WTC11 (cell line): ENCODE results near the gene ZNF710. TPM values are rescaled to one million over a fixed set of nuclear protein-coding genes. Genes with fewer than 3 reads are reported as not detected.

ENCODE experiments used
- ATAC-seq: fragments of 200-7000 bp; cut with Tn5 transposase; 2 replicates; pipeline ENCODE4 v1.10.0; 2021; ENCODE audit warnings: mild to moderate bottlenecking, moderate library complexity
- CTCF ChIA-PET: fragments of 300-600 bp; sonication (Branson Sonifier 250); formaldehyde crosslinking; loops from one replicate; lab custom pipeline; 2021; ENCODE audit warnings: antibody characterized with exemption; lab: Charles Lee
- POLR2A ChIA-PET: fragments of 350-600 bp; sonication (Branson Sonifier 250); formaldehyde crosslinking; loops from one replicate; lab custom pipeline; 2021; ENCODE audit warnings: antibody characterized with exemption; lab: Charles Lee
- DNase-seq: peaks from one replicate; pipeline ENCODE4 v3.0.0; 2021; ENCODE audit warnings: low spot score
- H3K27ac Mint-ChIP-seq: 2 replicates; pipeline ENCODE4 v1.8.0; 2021; ENCODE audit warnings: mixed read lengths
- H3K27me3 Mint-ChIP-seq: 2 replicates; pipeline ENCODE4 v1.8.0; 2021; ENCODE audit warnings: low read depth, mild to moderate bottlenecking, moderate library complexity, mixed read lengths
- H3K36me3 Mint-ChIP-seq: 2 replicates; pipeline ENCODE4 v1.8.0; 2021; ENCODE audit warnings: mixed read lengths
- H3K4me1 Mint-ChIP-seq: 2 replicates; pipeline ENCODE4 v1.8.0; 2022; ENCODE audit warnings: mixed read lengths
- H3K4me3 Mint-ChIP-seq: 2 replicates; pipeline ENCODE4 v1.8.0; 2021; ENCODE audit warnings: mild to moderate bottlenecking, moderate library complexity, mixed read lengths
- H3K9me3 Mint-ChIP-seq: 2 replicates; pipeline ENCODE4 v1.8.0; 2021; ENCODE audit warnings: mixed read lengths
- CBFB ChIP-seq: sonication (generic); formaldehyde crosslinking; IDR thresholded peaks from 2 replicates; pipeline ENCODE4 v1.8.1; 2022; ENCODE audit warnings: mild to moderate bottlenecking, low read depth, missing genetic modification reagents
- ELF4 ChIP-seq: sonication (generic); formaldehyde crosslinking; IDR thresholded peaks from 2 replicates; pipeline ENCODE4 v1.8.1; 2022; ENCODE audit warnings: low read depth, mild to moderate bottlenecking, moderate library complexity, missing genetic modification reagents
- EMX1 ChIP-seq: fragments of 250-450 bp; sonication (Bioruptor Pico); IDR thresholded peaks from 2 replicates; pipeline ENCODE4 v1.8.0; 2021; ENCODE audit warnings: mild to moderate bottlenecking
- ETV6 ChIP-seq: sonication (generic); formaldehyde crosslinking; IDR thresholded peaks from 2 replicates; pipeline ENCODE4 v1.8.1; 2022; ENCODE audit warnings: mild to moderate bottlenecking, missing genetic modification reagents
- FOXK1 ChIP-seq: sonication (generic); formaldehyde crosslinking; IDR thresholded peaks from 2 replicates; pipeline ENCODE4 v1.8.0; 2022; ENCODE audit warnings: mild to moderate bottlenecking, moderate library complexity, missing genetic modification reagents
- GTF2I ChIP-seq: fragments of 250-450 bp; sonication (Bioruptor Pico); conservative IDR thresholded peaks from 2 replicates; pipeline ENCODE4 v1.4.0; 2021; ENCODE audit warnings: mild to moderate bottlenecking
- JAZF1 ChIP-seq: fragments of 250-450 bp; sonication (Bioruptor Pico); IDR thresholded peaks from 2 replicates; pipeline ENCODE4 v1.9.0; 2021; ENCODE audit warnings: moderate library complexity, mild to moderate bottlenecking, inconsistent platforms
- KAT7 ChIP-seq: sonication (generic); formaldehyde crosslinking; IDR thresholded peaks from 2 replicates; pipeline ENCODE4 v1.8.1; 2023; ENCODE audit warnings: missing genetic modification reagents, mild to moderate bottlenecking, borderline replicate concordance
- MXD4 ChIP-seq: fragments of 250-450 bp; sonication (Bioruptor Pico); IDR thresholded peaks from 2 replicates; pipeline ENCODE4 v1.8.0; 2021; ENCODE audit warnings: mild to moderate bottlenecking, moderate library complexity, borderline replicate concordance
- MYBL2 ChIP-seq: sonication (generic); formaldehyde crosslinking; IDR thresholded peaks from 2 replicates; pipeline ENCODE4 v1.8.1; 2023; ENCODE audit warnings: mild to moderate bottlenecking, moderate library complexity, missing genetic modification reagents
- NFYB ChIP-seq: sonication (generic); formaldehyde crosslinking; conservative IDR thresholded peaks from 2 replicates; pipeline ENCODE4 v1.8.0; 2022; ENCODE audit warnings: low read depth, missing genetic modification reagents
- NR3C1 ChIP-seq: sonication (generic); formaldehyde crosslinking; conservative IDR thresholded peaks from 2 replicates; pipeline ENCODE4 v1.8.1; 2023; ENCODE audit warnings: low read depth, mild to moderate bottlenecking, missing genetic modification reagents
- OVOL2 ChIP-seq: fragments of 250-450 bp; sonication (Bioruptor Pico); IDR thresholded peaks from 2 replicates; pipeline ENCODE4 v1.9.0; 2021; ENCODE audit warnings: mild to moderate bottlenecking, borderline replicate concordance
- SMAD3 ChIP-seq: sonication (generic); formaldehyde crosslinking; IDR thresholded peaks from 2 replicates; pipeline ENCODE4 v1.8.0; 2022; ENCODE audit warnings: missing genetic modification reagents, mild to moderate bottlenecking, borderline replicate concordance
- SMAD4 ChIP-seq: sonication (generic); formaldehyde crosslinking; IDR thresholded peaks from 2 replicates; pipeline ENCODE4 v1.8.0; 2022; ENCODE audit warnings: mild to moderate bottlenecking, missing genetic modification reagents
- TEAD4 ChIP-seq: sonication (generic); formaldehyde crosslinking; IDR thresholded peaks from 2 replicates; pipeline ENCODE4 v1.8.0; 2022; ENCODE audit warnings: mild to moderate bottlenecking, missing genetic modification reagents
- ZNF232 ChIP-seq: sonication (generic); formaldehyde crosslinking; IDR thresholded peaks from 2 replicates; pipeline ENCODE4 v1.8.0; 2022; ENCODE audit warnings: mild to moderate bottlenecking, missing genetic modification reagents
- ZNF416 ChIP-seq: fragments of 250-450 bp; sonication (Bioruptor Pico); IDR thresholded peaks from 2 replicates; pipeline ENCODE4 v1.9.0; 2021; ENCODE audit warnings: mild to moderate bottlenecking, inconsistent platforms
- total RNA-seq: library from RNA; stranded (reverse); gene quantifications from 3 replicates; pipeline ENCODE4 v1.2.3, GENCODE V29; 2021
- TF ChIP-seq, protein P1 (sequence below): sonication (generic); formaldehyde crosslinking; IDR thresholded peaks from 2 replicates; pipeline ENCODE4 v1.8.1; 2022; ENCODE audit warnings: low read depth, mild to moderate bottlenecking, moderate library complexity, missing genetic modification reagents, borderline replicate concordance
- TF ChIP-seq, protein P2 (sequence below): sonication (generic); formaldehyde crosslinking; IDR thresholded peaks from 2 replicates; pipeline ENCODE4 v1.8.0; 2022; ENCODE audit warnings: mild to moderate bottlenecking, missing genetic modification reagents
- TF ChIP-seq, protein P3 (sequence below): fragments of 250-450 bp; sonication (Bioruptor Pico); IDR thresholded peaks from 2 replicates; pipeline ENCODE4 v1.9.0; 2021; ENCODE audit warnings: moderate library complexity, mild to moderate bottlenecking, inconsistent platforms, borderline replicate concordance
- TF ChIP-seq, protein P4 (sequence below): fragments of 250-450 bp; sonication (Bioruptor Pico); IDR thresholded peaks from 2 replicates; pipeline ENCODE4 v1.8.0; 2021; ENCODE audit warnings: mild to moderate bottlenecking
- TF ChIP-seq, protein P5 (sequence below): sonication (generic); formaldehyde crosslinking; IDR thresholded peaks from 2 replicates; pipeline ENCODE4 v1.8.1; 2022; ENCODE audit warnings: mild to moderate bottlenecking, moderate library complexity, missing genetic modification reagents
- TF ChIP-seq, protein P6 (sequence below): sonication (generic); formaldehyde crosslinking; conservative IDR thresholded peaks from 2 replicates; pipeline ENCODE4 v1.8.1; 2022; ENCODE audit warnings: mild to moderate bottlenecking, missing genetic modification reagents
- TF ChIP-seq, protein P7 (sequence below): fragments of 200-600 bp; IDR thresholded peaks from 2 replicates; pipeline ENCODE4 v1.8.0; 2022; ENCODE audit warnings: antibody characterized with exemption
- TF ChIP-seq, protein P8 (sequence below): sonication (generic); formaldehyde crosslinking; conservative IDR thresholded peaks from 2 replicates; pipeline ENCODE4 v1.8.1; 2023; ENCODE audit warnings: mild to moderate bottlenecking, low read depth, missing genetic modification reagents, moderate library complexity

Gene ZNF710
- total RNA-seq, 1 experiment from 2014 or later, result 25.9 TPM

DNA sequence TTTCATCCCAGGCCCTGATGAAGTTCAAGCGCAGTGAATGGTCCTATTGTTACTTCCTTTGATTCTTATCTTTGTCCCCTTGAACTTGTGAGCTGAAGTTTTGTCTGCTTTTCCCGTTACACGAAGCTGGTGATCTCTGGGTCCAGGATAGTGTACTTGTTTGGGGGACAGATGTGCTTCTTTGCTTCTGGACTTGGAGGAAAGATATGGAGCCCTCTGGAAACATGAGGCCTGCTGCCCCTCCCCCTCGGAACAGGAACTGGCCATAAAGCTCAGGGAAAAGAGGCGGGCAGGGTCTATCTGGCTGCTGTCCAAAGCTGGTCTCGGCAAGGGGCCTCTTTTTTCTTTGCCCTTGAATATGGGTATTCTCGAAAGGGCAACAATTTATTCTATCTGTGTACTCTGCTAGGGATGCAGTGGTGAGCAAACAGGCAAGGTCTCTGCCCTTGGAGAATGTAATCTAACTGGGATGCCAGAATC, 53.5 kb downstream of the ZNF710 start:
- no peaks in the 10 kb centered on the region for H3K36me3 Mint-ChIP-seq
- H3K27me3 Mint-ChIP-seq, result no peaks in the 10 kb centered on the region
- no peak overlapping the region for H3K27ac Mint-ChIP-seq
- H3K9me3 Mint-ChIP-seq, result peaks cover 4% of the 10 kb centered on the region; the same call in 1 of the 2 replicates
- ATAC-seq (no peak), DNase-seq (no peak)
- ChIA-PET CTCF (interaction anchor here (0.8 to 1.2 kb wide), 3 partner anchors 33 to 294 kb away, joined by 3 read pairs; no protein-coding TSS in a partner anchor), POLR2A (no interaction called here)
- TF ChIP-seq, protein P1, sequence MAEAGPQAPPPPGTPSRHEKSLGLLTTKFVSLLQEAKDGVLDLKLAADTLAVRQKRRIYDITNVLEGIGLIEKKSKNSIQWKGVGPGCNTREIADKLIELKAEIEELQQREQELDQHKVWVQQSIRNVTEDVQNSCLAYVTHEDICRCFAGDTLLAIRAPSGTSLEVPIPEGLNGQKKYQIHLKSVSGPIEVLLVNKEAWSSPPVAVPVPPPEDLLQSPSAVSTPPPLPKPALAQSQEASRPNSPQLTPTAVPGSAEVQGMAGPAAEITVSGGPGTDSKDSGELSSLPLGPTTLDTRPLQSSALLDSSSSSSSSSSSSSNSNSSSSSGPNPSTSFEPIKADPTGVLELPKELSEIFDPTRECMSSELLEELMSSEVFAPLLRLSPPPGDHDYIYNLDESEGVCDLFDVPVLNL (CRISPR knock-in tag), result no peak
- TF ChIP-seq, protein P2, sequence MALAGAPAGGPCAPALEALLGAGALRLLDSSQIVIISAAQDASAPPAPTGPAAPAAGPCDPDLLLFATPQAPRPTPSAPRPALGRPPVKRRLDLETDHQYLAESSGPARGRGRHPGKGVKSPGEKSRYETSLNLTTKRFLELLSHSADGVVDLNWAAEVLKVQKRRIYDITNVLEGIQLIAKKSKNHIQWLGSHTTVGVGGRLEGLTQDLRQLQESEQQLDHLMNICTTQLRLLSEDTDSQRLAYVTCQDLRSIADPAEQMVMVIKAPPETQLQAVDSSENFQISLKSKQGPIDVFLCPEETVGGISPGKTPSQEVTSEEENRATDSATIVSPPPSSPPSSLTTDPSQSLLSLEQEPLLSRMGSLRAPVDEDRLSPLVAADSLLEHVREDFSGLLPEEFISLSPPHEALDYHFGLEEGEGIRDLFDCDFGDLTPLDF (CRISPR knock-in tag), result no peak
- TF ChIP-seq KAT7 (CRISPR knock-in tag) (no peak), GTF2I (CRISPR knock-in tag) (no peak), ELF4 (CRISPR knock-in tag) (no peak), NR3C1 (no peak), SMAD3 (no peak), ZNF416 (CRISPR knock-in tag) (no peak), CBFB (CRISPR knock-in tag) (no peak), OVOL2 (CRISPR knock-in tag) (no peak), NFYB (CRISPR knock-in tag) (no peak), MYBL2 (CRISPR knock-in tag) (no peak), EMX1 (CRISPR knock-in tag) (no peak), TEAD4 (CRISPR knock-in tag) (no peak), MXD4 (CRISPR knock-in tag) (no peak), ETV6 (CRISPR knock-in tag) (no peak)
- TF ChIP-seq, protein P3, sequence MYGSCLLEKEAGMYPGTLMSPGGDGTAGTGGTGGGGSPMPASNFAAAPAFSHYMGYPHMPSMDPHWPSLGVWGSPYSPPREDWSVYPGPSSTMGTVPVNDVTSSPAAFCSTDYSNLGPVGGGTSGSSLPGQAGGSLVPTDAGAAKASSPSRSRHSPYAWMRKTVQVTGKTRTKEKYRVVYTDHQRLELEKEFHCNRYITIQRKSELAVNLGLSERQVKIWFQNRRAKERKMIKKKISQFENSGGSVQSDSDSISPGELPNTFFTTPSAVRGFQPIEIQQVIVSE (CRISPR knock-in tag), result no peak
- TF ChIP-seq, protein P4, sequence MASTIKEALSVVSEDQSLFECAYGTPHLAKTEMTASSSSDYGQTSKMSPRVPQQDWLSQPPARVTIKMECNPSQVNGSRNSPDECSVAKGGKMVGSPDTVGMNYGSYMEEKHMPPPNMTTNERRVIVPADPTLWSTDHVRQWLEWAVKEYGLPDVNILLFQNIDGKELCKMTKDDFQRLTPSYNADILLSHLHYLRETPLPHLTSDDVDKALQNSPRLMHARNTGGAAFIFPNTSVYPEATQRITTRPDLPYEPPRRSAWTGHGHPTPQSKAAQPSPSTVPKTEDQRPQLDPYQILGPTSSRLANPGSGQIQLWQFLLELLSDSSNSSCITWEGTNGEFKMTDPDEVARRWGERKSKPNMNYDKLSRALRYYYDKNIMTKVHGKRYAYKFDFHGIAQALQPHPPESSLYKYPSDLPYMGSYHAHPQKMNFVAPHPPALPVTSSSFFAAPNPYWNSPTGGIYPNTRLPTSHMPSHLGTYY (CRISPR knock-in tag), result no peak
- TF ChIP-seq, protein P5, sequence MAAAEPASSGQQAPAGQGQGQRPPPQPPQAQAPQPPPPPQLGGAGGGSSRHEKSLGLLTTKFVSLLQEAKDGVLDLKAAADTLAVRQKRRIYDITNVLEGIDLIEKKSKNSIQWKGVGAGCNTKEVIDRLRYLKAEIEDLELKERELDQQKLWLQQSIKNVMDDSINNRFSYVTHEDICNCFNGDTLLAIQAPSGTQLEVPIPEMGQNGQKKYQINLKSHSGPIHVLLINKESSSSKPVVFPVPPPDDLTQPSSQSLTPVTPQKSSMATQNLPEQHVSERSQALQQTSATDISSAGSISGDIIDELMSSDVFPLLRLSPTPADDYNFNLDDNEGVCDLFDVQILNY (CRISPR knock-in tag), result no peak
- TF ChIP-seq, protein P6, sequence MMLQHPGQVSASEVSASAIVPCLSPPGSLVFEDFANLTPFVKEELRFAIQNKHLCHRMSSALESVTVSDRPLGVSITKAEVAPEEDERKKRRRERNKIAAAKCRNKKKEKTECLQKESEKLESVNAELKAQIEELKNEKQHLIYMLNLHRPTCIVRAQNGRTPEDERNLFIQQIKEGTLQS (CRISPR knock-in tag), result no peak
- H3K4me3 Mint-ChIP-seq, result no peak overlapping the region
- peaks cover 52% of the 10 kb centered on the region for H3K4me1 Mint-ChIP-seq

DNA sequence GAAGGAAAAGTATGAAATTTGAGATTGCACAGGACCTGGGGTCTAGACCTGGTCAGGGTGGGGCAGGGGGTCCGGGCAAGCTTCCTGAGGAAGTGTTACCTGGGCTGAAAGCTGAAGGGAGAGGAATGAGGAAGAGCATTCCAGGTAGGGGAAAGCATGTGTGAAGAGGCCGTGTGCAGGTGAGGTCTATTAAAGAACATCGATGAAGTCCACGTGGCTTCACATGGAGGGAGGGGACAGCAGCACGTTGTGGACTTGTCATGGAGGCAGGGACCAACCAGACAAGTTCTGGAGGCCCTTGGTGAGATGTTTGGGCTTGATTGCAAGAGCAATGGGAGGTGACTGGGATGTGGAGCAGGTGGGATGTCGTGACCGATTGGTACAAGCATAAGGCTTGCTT, 54.1 kb downstream of the ZNF710 start:
- no peak overlapping the region for H3K4me3 Mint-ChIP-seq
- DNase-seq (no peak), ATAC-seq (no peak)
- peaks cover 54% of the 10 kb centered on the region for H3K4me1 Mint-ChIP-seq
- peaks cover 4% of the 10 kb centered on the region; the same call in 1 of the 2 replicates for H3K9me3 Mint-ChIP-seq
- H3K27ac Mint-ChIP-seq, result no peak overlapping the region; the same call in 1 of the 2 replicates
- no peaks in the 10 kb centered on the region for H3K27me3 Mint-ChIP-seq
- H3K36me3 Mint-ChIP-seq, result no peaks in the 10 kb centered on the region
- POLR2A ChIA-PET, result no interaction called here
- CTCF ChIA-PET, result interaction anchor here (0.8 to 1.2 kb wide), 3 partner anchors 33 to 295 kb away, joined by 3 read pairs; no protein-coding TSS in a partner anchor
- TF ChIP-seq ZNF232 (CRISPR knock-in tag) (no peak), FOXK1 (no peak), SMAD4 (CRISPR knock-in tag) (no peak), JAZF1 (CRISPR knock-in tag) (no peak)
- TF ChIP-seq, protein P7, sequence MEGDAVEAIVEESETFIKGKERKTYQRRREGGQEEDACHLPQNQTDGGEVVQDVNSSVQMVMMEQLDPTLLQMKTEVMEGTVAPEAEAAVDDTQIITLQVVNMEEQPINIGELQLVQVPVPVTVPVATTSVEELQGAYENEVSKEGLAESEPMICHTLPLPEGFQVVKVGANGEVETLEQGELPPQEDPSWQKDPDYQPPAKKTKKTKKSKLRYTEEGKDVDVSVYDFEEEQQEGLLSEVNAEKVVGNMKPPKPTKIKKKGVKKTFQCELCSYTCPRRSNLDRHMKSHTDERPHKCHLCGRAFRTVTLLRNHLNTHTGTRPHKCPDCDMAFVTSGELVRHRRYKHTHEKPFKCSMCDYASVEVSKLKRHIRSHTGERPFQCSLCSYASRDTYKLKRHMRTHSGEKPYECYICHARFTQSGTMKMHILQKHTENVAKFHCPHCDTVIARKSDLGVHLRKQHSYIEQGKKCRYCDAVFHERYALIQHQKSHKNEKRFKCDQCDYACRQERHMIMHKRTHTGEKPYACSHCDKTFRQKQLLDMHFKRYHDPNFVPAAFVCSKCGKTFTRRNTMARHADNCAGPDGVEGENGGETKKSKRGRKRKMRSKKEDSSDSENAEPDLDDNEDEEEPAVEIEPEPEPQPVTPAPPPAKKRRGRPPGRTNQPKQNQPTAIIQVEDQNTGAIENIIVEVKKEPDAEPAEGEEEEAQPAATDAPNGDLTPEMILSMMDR, result no peak
- TF ChIP-seq, protein P8, sequence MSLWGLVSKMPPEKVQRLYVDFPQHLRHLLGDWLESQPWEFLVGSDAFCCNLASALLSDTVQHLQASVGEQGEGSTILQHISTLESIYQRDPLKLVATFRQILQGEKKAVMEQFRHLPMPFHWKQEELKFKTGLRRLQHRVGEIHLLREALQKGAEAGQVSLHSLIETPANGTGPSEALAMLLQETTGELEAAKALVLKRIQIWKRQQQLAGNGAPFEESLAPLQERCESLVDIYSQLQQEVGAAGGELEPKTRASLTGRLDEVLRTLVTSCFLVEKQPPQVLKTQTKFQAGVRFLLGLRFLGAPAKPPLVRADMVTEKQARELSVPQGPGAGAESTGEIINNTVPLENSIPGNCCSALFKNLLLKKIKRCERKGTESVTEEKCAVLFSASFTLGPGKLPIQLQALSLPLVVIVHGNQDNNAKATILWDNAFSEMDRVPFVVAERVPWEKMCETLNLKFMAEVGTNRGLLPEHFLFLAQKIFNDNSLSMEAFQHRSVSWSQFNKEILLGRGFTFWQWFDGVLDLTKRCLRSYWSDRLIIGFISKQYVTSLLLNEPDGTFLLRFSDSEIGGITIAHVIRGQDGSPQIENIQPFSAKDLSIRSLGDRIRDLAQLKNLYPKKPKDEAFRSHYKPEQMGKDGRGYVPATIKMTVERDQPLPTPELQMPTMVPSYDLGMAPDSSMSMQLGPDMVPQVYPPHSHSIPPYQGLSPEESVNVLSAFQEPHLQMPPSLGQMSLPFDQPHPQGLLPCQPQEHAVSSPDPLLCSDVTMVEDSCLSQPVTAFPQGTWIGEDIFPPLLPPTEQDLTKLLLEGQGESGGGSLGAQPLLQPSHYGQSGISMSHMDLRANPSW, result no peak
